ENCODE data around the gene TRO.

DNA sequence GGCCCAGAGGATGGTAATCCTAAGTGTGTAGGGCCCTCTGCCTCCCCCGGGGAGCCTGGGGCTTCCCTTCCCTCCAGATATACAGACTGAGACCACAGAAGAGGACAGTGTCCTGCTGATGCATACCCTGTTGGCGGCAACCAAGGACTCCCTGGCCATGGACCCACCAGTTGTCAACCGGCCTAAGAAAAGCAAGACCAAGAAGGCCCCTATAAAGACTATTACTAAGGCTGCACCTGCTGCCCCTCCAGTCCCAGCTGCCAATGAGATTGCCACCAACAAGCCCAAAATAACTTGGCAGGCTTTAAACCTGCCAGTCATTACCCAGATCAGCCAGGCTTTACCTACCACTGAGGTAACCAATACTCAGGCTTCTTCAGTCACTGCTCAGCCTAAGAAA, 1.9 kb downstream of the TRO start:
- TF ChIP-seq CTCF (conservative IDR thresholded peaks at IDR 0.05; ENCODE audit: low read depth in 2 of 2) (no peak), POLR2AphosphoS5 (IDR thresholded peaks at IDR 0.05; ENCODE audit: low read depth) (no peak), CREB1 (CRISPR knock-in tag; IDR thresholded peaks at IDR 0.05; ENCODE audit: low read depth) (no peak), EZH2phosphoT487 (IDR thresholded peaks at IDR 0.05; ENCODE audit: unreplicated experiment) (no peak), EZH2 (IDR thresholded peaks at IDR 0.05; ENCODE audit: low read depth, unreplicated experiment) (no peak), REST (IDR thresholded peaks at IDR 0.05; ENCODE audit: unreplicated experiment) (no peak)

Measured in GM23338 (cell line).